ENCODE measurements around the gene ATP8B4. TPM values are rescaled to one million over a fixed set of nuclear protein-coding genes. Genes with fewer than 3 reads are reported as not detected.

Gene ATP8B4
- total RNA-seq, 1 donor, result 90.2 TPM

DNA sequence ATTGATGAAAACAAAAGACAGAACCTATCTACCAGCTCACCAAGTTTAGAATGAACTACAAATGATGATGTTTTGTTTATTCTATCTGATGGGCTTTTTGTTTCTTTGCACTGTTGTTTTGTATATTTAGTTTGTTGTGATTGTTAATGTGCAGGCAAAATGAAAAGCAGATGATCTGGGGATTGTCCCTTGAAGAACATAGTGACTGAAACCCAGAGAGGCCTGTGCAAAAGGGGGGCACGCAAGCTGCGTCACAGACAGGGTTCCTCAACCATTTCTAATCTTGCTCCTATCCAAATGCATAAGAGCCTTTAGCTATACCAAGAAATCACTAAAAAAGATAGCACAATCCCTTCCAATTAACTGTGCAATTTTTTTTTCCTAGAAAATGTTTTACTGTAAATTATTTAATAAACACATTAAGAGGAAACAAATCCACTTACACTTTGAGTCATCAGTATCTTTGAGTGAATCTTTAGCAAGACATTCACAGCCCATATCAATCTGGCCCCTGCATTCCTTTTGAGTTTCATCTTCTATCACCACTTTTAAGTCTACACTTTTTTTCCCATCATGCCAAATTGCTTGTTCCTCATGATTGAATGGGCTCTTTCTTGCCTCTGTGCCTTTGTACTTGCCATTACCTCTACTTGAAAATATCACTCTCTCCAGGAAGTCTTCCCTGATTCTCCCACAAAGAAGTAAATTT lies 220.3 kb downstream of the ATP8B4 start:
- TF ChIP-seq, protein P1, sequence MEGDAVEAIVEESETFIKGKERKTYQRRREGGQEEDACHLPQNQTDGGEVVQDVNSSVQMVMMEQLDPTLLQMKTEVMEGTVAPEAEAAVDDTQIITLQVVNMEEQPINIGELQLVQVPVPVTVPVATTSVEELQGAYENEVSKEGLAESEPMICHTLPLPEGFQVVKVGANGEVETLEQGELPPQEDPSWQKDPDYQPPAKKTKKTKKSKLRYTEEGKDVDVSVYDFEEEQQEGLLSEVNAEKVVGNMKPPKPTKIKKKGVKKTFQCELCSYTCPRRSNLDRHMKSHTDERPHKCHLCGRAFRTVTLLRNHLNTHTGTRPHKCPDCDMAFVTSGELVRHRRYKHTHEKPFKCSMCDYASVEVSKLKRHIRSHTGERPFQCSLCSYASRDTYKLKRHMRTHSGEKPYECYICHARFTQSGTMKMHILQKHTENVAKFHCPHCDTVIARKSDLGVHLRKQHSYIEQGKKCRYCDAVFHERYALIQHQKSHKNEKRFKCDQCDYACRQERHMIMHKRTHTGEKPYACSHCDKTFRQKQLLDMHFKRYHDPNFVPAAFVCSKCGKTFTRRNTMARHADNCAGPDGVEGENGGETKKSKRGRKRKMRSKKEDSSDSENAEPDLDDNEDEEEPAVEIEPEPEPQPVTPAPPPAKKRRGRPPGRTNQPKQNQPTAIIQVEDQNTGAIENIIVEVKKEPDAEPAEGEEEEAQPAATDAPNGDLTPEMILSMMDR (IDR thresholded peaks at IDR 0.05; ENCODE audit: insufficient read depth, low read depth, low read length), result no peak
- DNase-seq (ENCODE audit: low read depth), result peak; percentile 58
- H3K4me3 ChIP-seq (ENCODE audit: low read depth, low read length), result no peak overlapping the region

DNA sequence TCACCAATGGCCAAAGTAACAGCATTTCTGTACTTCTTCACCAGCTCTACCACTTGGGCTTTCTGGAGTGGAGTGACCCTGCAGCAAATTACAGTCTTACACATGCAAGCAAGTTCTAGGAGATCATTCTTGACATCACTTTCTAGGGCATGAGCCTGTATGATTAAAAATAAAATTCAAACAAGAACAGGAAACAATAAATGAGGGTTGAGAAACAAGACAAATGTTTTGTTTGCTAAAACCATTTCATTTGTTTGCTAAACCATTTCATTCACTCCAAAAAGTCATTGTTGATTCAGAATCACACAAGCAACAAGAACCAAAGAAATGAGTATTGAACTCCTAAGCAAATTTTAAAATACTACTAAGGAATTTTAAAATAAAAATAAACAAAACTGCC lies 220.9 kb downstream of the ATP8B4 start:
- no peak overlapping the region for H3K4me3 ChIP-seq (ENCODE audit: low read depth, low read length)
- TF ChIP-seq, protein P1 (IDR thresholded peaks at IDR 0.05; ENCODE audit: insufficient read depth, low read depth, low read length), result no peak
- peak; percentile 55 for DNase-seq (ENCODE audit: low read depth)

DNA sequence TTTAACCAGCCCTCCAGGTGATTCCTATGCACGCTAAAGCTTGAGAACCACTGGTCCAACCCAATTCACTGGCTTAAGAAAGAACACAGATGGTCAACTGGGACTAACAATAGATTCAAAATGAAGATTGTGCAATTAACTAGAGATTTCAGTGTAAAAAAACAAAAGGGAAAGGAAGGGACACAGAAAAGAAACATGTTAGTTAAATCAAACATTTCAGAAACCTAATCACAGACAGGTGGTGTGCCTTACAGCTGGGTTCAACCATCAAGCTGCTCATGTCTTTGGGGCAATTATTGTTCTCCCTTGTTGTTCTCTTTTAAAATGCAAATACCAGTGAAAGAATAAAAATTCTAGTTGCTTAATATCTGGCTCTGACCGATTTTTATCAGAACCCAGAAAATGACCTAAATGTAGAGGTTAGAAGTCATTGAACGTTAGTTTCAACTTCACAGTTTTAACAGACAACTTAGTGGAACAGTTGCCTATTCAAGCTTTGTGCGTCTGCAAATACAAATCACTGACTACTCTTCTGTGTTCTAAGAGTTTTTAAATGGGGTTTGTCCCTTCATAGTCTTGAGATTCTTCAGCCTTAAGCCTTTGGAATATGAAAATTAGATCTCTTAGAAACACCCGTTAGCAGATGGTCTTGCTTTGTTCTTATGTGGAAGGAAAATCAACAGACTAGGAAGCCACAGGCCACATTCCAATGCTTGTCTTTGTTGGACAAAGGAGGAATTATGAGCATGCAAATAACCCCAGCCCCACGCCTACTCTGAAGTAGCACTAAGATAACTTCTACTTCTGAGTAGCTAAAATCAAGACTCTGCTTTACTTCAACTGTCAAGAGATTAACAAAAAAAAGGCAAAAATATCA lies 223.4 kb downstream of the ATP8B4 start:
- H3K4me3 ChIP-seq (ENCODE audit: low read depth, low read length), result no peak overlapping the region
- TF ChIP-seq, protein P1 (IDR thresholded peaks at IDR 0.05; ENCODE audit: insufficient read depth, low read depth, low read length), result no peak
- DNase-seq (ENCODE audit: low read depth), result peak; percentile 81

DNA sequence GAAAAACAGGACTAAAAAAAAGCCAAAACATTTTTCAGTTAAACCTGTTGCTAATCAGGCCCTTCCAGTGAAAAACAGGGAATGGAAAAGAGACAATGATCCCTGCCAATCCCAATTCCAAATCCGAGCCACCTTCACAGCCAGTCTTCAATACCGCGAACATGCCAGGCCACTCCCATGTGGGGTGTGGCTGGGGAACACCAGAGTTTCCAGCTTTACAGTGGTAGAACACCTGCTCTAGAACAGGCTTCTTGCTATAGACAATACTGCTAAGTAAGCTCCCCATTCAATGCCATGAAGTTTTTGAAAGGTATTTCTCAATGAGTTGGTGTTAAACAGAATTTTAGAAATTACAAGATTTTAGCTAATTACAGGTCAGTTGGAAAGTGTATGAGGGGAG lies 228.3 kb downstream of the ATP8B4 start:
- H3K4me3 ChIP-seq (ENCODE audit: low read depth, low read length), result no peak overlapping the region
- TF ChIP-seq, protein P1 (IDR thresholded peaks at IDR 0.05; ENCODE audit: insufficient read depth, low read depth, low read length), result no peak

DNA sequence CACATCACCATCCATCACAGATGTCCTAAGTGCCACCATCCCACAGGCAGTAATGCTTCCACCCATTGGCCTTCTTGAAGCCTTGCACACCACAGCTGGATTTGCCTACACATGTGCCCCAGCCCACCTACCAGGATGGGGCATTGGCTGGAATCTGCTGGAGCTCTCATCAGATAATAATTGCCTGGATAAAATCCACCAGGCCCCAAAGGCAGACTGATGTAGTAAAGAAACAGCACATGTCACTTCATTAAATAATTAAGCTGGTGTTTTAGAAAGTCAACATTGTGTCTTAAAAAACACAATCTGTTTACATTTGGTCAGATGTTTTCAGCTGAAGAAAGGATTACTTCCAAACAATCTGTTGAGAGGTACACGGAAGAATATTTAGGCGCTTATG lies 229.5 kb downstream of the ATP8B4 start:
- DNase-seq (ENCODE audit: low read depth), result peak; percentile 23
- H3K4me3 ChIP-seq (ENCODE audit: low read depth, low read length), result no peak overlapping the region
- TF ChIP-seq, protein P1 (IDR thresholded peaks at IDR 0.05; ENCODE audit: insufficient read depth, low read depth, low read length), result no peak

More for the DNA sequence above, 228.3 kb downstream of the ATP8B4 start:
- DNase-seq (ENCODE audit: low read depth), result no peak

DNA sequence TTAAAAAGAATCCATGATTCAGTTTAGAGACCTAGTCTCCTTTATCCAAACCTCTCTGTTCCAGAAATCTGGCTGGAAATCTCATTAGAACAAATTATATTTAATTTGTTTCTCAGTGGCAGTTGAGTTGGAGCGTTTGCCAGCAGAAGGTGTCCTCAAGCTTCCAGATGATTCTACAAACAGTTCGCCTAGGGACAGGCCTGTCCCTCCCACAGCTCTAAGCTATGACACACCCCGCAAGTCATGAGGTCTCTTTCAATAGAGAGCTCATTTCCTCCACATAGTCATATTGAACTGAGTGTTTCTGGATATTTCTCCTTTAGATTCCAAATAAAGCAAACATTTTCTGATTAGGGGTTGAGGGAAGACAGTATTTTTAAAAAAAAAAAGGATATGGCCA lies 230.3 kb downstream of the ATP8B4 start:
- no peak for DNase-seq (ENCODE audit: low read depth)
- TF ChIP-seq, protein P1 (IDR thresholded peaks at IDR 0.05; ENCODE audit: insufficient read depth, low read depth, low read length), result no peak
- H3K4me3 ChIP-seq (ENCODE audit: low read depth, low read length), result no peak overlapping the region
